Measurements from ENCODE around the gene SUN5.

Gene SUN5

DNA sequence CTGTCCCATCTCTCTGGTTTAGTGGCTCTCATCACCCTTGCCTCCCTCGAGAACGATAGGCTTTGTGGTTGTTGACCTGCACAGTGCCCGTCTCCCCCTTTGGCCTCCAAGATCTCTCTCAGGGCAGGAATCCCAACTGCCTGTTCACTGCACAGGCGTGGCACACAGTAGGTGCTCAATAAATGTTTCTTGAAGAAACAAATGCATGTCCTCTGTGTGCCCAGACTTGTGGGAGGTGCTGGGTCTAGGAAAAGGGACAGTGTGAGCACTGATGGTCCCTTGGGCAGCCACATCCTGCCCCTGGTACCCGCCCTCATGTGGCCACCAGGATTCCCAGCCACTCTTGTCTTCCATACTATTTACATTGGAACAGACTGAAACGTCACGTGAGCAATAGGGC, 24.6 kb upstream of the SUN5 start:
- TF ChIP-seq, protein P1, sequence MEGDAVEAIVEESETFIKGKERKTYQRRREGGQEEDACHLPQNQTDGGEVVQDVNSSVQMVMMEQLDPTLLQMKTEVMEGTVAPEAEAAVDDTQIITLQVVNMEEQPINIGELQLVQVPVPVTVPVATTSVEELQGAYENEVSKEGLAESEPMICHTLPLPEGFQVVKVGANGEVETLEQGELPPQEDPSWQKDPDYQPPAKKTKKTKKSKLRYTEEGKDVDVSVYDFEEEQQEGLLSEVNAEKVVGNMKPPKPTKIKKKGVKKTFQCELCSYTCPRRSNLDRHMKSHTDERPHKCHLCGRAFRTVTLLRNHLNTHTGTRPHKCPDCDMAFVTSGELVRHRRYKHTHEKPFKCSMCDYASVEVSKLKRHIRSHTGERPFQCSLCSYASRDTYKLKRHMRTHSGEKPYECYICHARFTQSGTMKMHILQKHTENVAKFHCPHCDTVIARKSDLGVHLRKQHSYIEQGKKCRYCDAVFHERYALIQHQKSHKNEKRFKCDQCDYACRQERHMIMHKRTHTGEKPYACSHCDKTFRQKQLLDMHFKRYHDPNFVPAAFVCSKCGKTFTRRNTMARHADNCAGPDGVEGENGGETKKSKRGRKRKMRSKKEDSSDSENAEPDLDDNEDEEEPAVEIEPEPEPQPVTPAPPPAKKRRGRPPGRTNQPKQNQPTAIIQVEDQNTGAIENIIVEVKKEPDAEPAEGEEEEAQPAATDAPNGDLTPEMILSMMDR (IDR thresholded peaks at IDR 0.05; ENCODE audit: insufficient read depth, low read length, poor library complexity, severe bottlenecking), result no peak
- DNase-seq (ENCODE audit: extremely low read depth, insufficient read length), result no peak
- H3K27me3 ChIP-seq (replicated peaks; ENCODE audit: control insufficient read depth, insufficient read depth, low read length), result no peaks in the 10 kb centered on the region
- no peak overlapping the region for H3K4me3 ChIP-seq (replicated peaks; ENCODE audit: low read depth, low read length)
- H3K36me3 ChIP-seq (ENCODE audit: control insufficient read depth, insufficient read depth, low read length), result no peaks in the 10 kb centered on the region

DNA sequence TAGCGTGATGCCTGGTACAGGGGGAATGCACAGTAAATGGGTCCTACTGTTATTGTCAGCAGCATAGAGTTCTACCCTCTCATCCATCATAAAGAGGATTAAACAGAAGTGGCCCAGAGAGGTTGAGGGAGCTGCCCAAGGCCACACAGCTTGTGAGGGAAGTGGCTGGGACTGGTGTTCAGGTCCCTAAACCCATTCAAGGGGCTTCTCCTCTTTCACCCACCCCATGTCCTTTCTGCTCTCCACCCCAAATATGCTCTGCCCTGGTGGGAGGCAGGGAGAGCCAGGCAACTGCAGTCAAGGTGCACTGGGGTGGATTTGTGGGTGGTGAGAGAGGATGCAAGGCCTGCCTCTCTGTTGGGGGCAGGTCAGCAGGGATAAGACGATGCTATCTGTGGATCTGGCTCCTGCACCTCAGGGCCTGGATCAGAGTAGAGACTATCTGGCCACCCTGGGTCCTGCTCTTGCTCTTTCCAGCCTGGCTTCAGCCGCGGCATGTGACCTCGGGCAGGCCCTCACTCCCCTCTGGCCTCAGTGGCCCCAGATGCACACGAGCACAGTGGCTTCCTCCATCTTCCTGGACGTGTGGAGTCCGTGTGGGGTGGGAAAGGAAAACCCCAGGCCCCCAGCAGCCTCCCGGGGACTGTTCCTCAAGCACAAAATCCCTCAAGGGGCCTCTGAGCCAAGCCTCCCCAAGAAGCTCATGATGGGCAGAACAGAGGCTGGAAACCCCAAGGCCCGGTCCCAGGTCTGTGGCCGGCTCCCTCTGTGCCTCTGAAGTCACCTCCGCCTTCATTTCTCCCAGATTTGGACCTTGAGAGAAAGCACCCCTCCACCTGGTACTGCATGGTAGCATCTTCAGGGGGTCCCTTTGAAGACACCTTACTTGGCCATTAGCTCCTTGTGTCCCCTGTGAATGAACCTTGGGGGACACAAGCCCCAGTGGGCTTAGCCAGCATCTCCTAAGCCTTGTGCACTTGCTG, 23.8 kb upstream of the SUN5 start:
- TF ChIP-seq, protein P1 (IDR thresholded peaks at IDR 0.05; ENCODE audit: insufficient read depth, low read length, poor library complexity, severe bottlenecking), result no peak
- H3K27me3 ChIP-seq (replicated peaks; ENCODE audit: control insufficient read depth, insufficient read depth, low read length), result no peaks in the 10 kb centered on the region
- DNase-seq (ENCODE audit: extremely low read depth, insufficient read length), result no peak
- H3K4me3 ChIP-seq (replicated peaks; ENCODE audit: low read depth, low read length), result no peak overlapping the region
- H3K36me3 ChIP-seq (ENCODE audit: control insufficient read depth, insufficient read depth, low read length), result no peaks in the 10 kb centered on the region

DNA sequence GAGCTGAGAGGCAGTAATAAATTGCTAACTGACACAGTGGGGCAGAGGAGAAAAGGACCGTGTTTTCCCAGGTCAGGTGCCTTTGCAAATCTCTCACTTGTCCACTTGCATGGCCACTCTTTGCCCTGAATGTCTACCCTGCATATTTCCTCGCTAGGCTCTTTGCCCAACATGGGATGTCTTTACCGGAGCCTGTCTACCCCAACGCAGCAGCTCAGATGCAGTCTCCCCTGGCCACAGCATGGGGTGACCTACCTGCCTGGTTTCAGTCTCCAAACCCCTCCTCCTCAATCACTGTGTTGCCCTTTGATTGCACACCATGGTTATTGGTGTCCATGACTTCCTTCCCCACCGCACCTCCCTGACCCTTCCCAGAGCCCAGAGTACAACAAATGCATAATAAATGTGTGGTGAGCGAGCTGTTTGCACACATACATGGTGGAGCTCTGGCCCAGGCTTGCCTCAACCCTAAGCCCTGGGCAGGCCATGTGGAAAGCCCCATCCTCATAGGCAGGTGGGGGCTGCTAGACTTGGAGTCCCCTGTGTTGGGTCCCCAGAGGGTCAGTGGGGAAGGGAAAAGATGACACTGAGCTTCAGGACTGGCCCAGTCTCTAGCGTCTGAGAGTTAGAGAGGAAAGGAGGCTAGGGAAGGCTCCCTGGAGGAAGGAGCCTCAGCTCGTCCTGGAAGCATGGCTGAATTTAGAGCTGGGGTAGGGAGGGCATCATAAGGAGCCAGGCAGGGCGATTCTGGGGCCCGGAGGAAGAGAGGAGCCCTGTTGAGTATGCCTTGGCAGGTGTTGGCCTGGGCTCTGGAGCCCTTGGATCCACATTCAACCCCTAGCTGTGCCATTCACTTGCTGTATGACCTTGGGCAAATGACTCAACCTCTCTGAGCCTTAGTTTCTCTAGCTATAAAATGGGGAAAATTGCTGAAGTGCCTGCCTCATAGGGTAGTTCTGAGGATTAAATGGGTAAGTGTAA, 22.8 kb upstream of the SUN5 start:
- no peaks in the 10 kb centered on the region for H3K27me3 ChIP-seq (replicated peaks; ENCODE audit: control insufficient read depth, insufficient read depth, low read length)
- H3K36me3 ChIP-seq (ENCODE audit: control insufficient read depth, insufficient read depth, low read length), result no peaks in the 10 kb centered on the region
- no peak for DNase-seq (ENCODE audit: extremely low read depth, insufficient read length)
- no peak overlapping the region for H3K4me3 ChIP-seq (replicated peaks; ENCODE audit: low read depth, low read length)
- TF ChIP-seq, protein P1 (IDR thresholded peaks at IDR 0.05; ENCODE audit: insufficient read depth, low read length, poor library complexity, severe bottlenecking), result no peak

DNA sequence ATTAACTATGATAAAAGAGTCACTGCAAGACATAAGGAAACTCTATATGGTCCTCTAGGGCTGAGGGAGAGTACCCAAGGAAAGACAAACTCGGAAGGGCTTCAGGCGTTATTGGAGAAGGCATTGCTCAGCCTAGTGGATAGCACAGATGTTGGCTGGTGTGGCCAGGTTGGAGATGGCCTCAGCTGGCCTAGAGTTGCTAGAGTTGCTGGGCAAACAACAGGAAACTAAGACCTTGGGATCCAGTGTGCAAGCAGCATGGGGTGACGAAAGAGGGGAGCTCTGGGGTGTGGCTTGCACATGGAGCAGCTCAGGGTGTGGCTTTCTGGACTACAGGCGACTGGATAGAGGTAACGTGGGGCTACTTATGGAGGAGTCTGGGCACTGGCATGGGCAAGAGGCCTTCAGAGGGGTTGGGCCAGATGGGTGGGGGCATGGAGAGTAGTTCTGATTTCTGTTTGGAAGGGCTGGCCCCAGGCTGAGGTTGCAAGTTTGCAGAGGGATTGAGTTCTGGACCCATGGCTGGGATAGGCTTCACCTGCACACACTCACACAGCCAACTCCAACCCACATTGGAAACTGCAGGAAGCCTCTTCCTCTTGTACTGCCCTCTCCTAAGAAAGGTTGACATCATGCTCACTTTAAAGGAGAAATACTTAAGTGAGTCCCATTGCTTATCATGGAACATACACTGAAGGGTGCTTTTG, 22.0 kb upstream of the SUN5 start:
- no peaks in the 10 kb centered on the region for H3K27me3 ChIP-seq (replicated peaks; ENCODE audit: control insufficient read depth, insufficient read depth, low read length)
- H3K36me3 ChIP-seq (ENCODE audit: control insufficient read depth, insufficient read depth, low read length), result no peaks in the 10 kb centered on the region
- no peak for DNase-seq (ENCODE audit: extremely low read depth, insufficient read length)
- TF ChIP-seq, protein P1 (IDR thresholded peaks at IDR 0.05; ENCODE audit: insufficient read depth, low read length, poor library complexity, severe bottlenecking), result no peak
- no peak overlapping the region for H3K4me3 ChIP-seq (replicated peaks; ENCODE audit: low read depth, low read length)

DNA sequence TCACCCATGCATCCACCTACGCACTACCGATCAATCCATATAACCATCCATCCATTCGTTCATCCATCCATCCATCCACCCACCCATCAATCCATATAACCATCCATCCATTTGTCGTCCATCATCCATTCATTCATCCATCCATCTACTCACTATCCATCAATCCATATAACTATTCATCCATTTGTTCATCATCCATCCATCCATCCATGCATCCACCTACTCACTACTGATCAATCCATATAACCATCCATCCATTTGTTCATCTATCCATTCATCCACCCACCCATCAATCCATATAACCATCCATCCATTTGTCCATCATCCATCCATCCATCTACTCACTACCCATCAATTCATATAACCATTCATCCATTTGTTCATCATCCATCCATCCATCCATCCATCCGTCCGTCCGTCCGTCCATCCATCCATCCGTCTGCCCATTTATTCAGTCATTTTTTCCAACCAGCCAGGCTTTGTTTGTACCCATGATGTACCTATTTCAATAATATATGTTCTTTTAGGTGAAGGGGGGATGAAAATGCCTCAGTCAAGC, 21.2 kb upstream of the SUN5 start:
- H3K36me3 ChIP-seq (ENCODE audit: control insufficient read depth, insufficient read depth, low read length), result no peaks in the 10 kb centered on the region
- TF ChIP-seq, protein P1 (IDR thresholded peaks at IDR 0.05; ENCODE audit: insufficient read depth, low read length, poor library complexity, severe bottlenecking), result no peak
- DNase-seq (ENCODE audit: extremely low read depth, insufficient read length), result no peak
- H3K4me3 ChIP-seq (replicated peaks; ENCODE audit: low read depth, low read length), result no peak overlapping the region
- no peaks in the 10 kb centered on the region for H3K27me3 ChIP-seq (replicated peaks; ENCODE audit: control insufficient read depth, insufficient read depth, low read length)

Measured in GM06990 (cell line).